Tibial artery (tissue), 4 donors: ENCODE data around the gene TMCO2.

Experiments
- DNase-seq, 2 donors: peaks; one replicate each; pipeline ENCODE4 v3.0.0-alpha.2; 2019
- H3K27ac ChIP-seq, 2 donors: fragments of 200-600 bp; sonication (generic) in 1 of 2; 1 replicate in 1 of 2; 2 replicates in 1 of 2; pipeline ENCODE4 v1.5.1; 2018 to 2019; ENCODE audit warnings: mild to moderate bottlenecking in 1 of 2
- H3K27me3 ChIP-seq, 2 donors: fragments of 200-600 bp; sonication (generic) in 1 of 2; one replicate each; pipeline versions ENCODE4 v1.5.1 to v1.6.0; 2016 to 2019
- H3K36me3 ChIP-seq, 3 donors: fragments of 200-600 bp; sonication (generic) in 2 of 3; one replicate each; pipeline ENCODE4 v1.5.1; 2016 to 2019; ENCODE audit warnings: mild to moderate bottlenecking in 2 of 3
- H3K4me1 ChIP-seq, 4 donors: fragments of 200-600 bp; sonication (generic) in 2 of 4; 1 replicate in 3 of 4; 2 replicates in 1 of 4; pipeline ENCODE4 v1.5.1; 2016 to 2019
- H3K4me3 ChIP-seq, 2 donors: fragments of 200-600 bp; sonication (generic) in 1 of 2; 1 replicate in 1 of 2; 2 replicates in 1 of 2; pipeline ENCODE4 v1.5.1; 2018 to 2019; ENCODE audit warnings: mild to moderate bottlenecking in 2 of 2
- H3K9me3 ChIP-seq, 3 donors: fragments of 200-600 bp; sonication (generic) in 1 of 3; one replicate each; pipeline ENCODE4 v1.5.1; 2016 to 2019
- intact Hi-C: fragments of 100-400 bp; cut with DNase I; formaldehyde crosslinking; loops from one replicate; pipeline ENCODE4 v1.15.0; 2023; ENCODE audit warnings: low total_unique reads
- TF ChIP-seq, protein P1 (sequence below), 2 experiments: fragments of 200-600 bp in 1 of 2; fragments of 450-650 bp in 1 of 2; IDR thresholded peaks; one replicate each; pipeline ENCODE4 v1.5.1; 2017 to 2019; ENCODE audit warnings: antibody characterized with exemption in 2 of 2, mild to moderate bottlenecking in 1 of 2, moderate library complexity in 1 of 2

TMCO2 gene

DNA sequence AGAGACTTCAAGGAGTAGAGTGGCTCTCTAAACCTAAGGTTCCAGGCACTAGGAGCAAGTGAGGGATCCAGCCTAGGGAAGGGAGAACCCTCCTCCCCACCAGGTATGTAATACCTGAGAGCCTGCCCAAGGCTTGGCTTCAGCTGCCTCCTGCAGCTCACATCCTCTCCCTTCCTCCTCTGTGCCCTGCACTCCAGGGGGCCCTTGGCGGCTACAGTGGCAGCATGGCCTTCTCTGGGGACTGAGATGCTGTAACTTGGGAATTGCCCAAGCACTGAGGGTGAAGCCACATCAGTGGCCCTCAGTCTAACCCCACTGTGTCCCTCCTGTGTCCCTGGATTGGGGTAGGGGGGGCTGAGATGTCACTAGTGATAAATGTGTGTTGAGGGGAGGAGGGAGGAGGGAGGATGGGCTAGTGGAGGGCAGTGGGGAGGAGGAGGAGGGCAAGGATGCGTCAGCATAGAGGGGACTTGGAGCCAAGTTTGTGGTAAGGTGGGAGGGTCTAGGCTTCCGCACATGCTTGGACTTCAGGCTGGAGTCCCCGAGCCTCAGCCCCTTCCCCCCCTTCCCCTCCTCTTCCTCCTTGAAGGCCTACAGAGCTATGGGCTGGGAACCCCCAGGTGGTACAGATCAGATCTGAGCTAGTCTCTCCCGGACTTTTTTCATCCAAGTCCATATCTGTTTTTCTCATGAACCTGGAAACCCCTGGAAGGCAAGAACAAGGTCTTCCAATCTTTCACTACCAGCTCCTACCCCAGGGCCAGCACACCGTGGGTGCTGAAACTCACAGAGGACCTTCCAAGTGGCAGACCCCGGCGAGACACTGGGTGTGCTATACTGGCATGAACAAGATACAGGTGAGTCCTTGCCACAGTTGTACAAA is 51.9 kb downstream of the TMCO2 start:
- Histone ChIP-seq H3K4me3 (no peak overlapping the region), H3K27me3 (peaks cover 0 to 10% of the 10 kb centered on the region in 2 donors), H3K4me1 (no peaks in the 10 kb centered on the region), H3K27ac (no peak overlapping the region), H3K36me3 (peaks cover 0 to 9% (median 0%) of the 10 kb centered on the region in 3 donors), H3K9me3 (no peaks in the 10 kb centered on the region)
- no peak for DNase-seq
- TF ChIP-seq, protein P1, sequence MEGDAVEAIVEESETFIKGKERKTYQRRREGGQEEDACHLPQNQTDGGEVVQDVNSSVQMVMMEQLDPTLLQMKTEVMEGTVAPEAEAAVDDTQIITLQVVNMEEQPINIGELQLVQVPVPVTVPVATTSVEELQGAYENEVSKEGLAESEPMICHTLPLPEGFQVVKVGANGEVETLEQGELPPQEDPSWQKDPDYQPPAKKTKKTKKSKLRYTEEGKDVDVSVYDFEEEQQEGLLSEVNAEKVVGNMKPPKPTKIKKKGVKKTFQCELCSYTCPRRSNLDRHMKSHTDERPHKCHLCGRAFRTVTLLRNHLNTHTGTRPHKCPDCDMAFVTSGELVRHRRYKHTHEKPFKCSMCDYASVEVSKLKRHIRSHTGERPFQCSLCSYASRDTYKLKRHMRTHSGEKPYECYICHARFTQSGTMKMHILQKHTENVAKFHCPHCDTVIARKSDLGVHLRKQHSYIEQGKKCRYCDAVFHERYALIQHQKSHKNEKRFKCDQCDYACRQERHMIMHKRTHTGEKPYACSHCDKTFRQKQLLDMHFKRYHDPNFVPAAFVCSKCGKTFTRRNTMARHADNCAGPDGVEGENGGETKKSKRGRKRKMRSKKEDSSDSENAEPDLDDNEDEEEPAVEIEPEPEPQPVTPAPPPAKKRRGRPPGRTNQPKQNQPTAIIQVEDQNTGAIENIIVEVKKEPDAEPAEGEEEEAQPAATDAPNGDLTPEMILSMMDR (IDR thresholded peaks at IDR 0.05) = no peak
- intact Hi-C loops = no loop called here

DNA sequence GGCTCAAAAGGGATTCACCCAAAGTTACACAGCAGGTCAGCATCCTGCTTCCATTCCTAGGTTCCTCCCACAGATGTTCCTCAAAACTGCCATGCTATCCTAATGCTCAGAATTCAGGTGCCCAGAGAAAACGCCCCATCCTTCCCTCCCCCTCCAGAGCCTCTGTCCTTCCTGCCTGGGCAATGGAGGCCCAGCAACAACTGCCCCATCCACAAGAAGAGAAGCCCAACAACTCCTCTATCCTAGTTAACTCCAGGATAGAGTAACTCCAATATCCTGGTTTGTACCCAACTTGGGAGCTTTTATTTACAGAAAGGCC is 52.5 kb downstream of the TMCO2 start:
- Histone ChIP-seq H3K27me3 (peaks cover 0 to 10% of the 10 kb centered on the region in 2 donors), H3K4me1 (no peaks in the 10 kb centered on the region), H3K27ac (no peak overlapping the region), H3K4me3 (no peak overlapping the region), H3K36me3 (peaks cover 0 to 4% (median 0%) of the 10 kb centered on the region in 3 donors), H3K9me3 (no peaks in the 10 kb centered on the region)
- no peak for DNase-seq
- TF ChIP-seq, protein P1 (IDR thresholded peaks at IDR 0.05) = no peak
- intact Hi-C loops = no loop called here

DNA sequence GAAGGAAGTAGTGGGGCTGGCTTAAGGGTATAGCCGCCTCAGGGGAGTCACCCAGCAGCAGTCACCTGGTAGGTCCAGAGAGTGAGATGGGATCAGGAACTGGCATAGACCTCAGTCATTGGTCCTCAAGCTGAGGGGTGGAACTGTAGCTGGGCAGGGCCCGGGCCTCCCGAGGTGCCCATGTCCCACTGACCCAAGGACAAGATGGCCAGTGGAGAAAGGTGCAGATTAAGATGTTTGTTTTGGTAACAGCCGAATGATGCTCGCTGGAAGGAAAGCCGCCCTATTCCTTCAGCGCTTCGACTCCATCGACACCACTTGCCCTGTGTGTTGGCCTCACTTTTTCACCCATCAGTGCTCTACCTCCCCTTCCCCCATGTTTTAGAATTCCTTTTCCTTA is 52.9 kb downstream of the TMCO2 start:
- peaks cover 0 to 10% of the 10 kb centered on the region in 2 donors for H3K27me3 ChIP-seq
- intact Hi-C loops = no loop called here
- H3K36me3 ChIP-seq = peaks cover 0 to 4% (median 0%) of the 10 kb centered on the region in 3 donors
- H3K9me3 ChIP-seq = no peaks in the 10 kb centered on the region
- H3K27ac ChIP-seq = no peak overlapping the region
- H3K4me1 ChIP-seq = no peaks in the 10 kb centered on the region
- H3K4me3 ChIP-seq = no peak overlapping the region
- no peak for DNase-seq
- TF ChIP-seq, protein P1 (IDR thresholded peaks at IDR 0.05) = no peak

DNA sequence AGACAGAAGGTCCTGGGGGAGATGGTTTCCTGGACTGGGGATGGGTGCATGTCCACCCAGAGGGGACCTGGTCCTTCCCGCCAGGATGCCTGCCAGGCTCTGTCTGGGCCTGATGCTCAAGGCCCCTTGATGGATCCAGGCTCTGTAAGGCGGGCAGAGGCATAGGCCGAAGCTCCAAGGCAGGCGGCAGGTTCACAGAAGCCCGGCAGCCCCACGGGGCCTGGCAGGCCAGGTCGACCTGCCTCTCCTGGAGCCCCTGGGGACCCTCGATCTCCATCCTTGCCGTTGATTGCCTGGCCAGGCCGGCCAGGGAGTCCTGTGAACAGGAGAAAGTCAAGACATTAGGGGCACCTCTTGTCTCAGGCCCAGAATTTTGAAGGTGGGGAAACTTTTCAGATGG is 53.3 kb downstream of the TMCO2 start:
- Histone ChIP-seq H3K36me3 (peaks cover 0 to 4% (median 0%) of the 10 kb centered on the region in 3 donors), H3K4me3 (no peak overlapping the region), H3K27ac (no peak overlapping the region), H3K4me1 (no peaks in the 10 kb centered on the region), H3K27me3 (peaks cover 0 to 10% of the 10 kb centered on the region in 2 donors), H3K9me3 (no peaks in the 10 kb centered on the region)
- TF ChIP-seq, protein P1 (IDR thresholded peaks at IDR 0.05) = no peak
- no peak for DNase-seq
- intact Hi-C loops = no loop called here
